ENCODE data around the gene LPCAT1.

DNA sequence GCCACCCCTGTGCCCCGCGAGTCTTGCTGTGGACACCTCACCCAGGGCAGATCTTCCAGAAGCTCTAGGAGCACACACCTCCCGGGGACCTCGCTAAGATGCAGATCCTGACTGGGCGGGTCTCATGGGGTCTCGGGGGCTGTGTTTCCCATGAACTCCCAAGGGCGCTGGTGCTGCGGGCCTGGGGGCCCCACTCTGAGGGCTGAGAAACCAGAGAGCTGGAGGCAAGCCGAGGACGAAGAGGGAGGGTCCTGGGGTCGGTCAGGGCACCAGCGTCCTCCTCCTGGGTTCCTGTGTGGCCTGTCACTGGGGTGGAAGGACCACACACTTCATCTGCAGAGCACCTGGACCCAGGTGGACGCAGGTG, 108.7 kb downstream of the LPCAT1 start:
- TF ChIP-seq CTCF (IDR thresholded peaks at IDR 0.05) (no peak), POLR2A (IDR thresholded peaks at IDR 0.05) (no peak), POLR2AphosphoS5 (IDR thresholded peaks at IDR 0.05) (no peak), EP300 (IDR thresholded peaks at IDR 0.05) (no peak)

Data from stomach (tissue), 4 donors.